Measurements from ENCODE around the gene METTL6.
"Not testable (repeated sequence)": the region's sequence is repeated elsewhere in the genome, so short reads cannot be mapped to it uniquely, and the experiment has no call there.

Gene METTL6

GRCh38 chr3:15405448-15406050 is 21.8 kb downstream of the METTL6 start:
- DNase-seq (ENCODE audit: low read depth) = peak; percentile 50
- TF ChIP-seq CTCF (IDR thresholded peaks at IDR 0.05; ENCODE audit: low read depth, low read length, missing control alignments) = peak; percentile 43
- H3K4me3 ChIP-seq (ENCODE audit: low read depth, low read length) = no peak overlapping the region

DNA sequence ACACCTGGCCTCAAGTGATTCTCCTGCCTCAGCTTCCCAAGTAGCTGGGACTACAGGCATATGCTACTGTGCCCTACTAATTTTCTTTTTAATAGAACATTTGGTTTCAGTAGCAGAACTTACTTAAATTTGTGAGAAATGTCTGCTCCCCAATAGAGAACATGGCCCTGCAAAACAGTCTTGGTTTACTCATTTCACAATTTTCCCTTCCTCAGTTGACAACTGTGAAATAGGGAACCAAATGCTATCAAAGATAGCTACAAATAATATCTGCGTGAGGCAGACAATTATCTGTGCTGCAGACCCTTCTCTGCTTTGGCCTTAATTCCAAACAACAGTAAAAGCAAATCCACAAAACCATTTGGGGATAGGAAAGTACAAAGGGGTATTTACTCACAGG is 22.6 kb downstream of the METTL6 start:
- DNase-seq (ENCODE audit: low read depth) = no peak

GRCh38 chr3:15403965-15404364 is 23.4 kb downstream of the METTL6 start:
- no peak for DNase-seq (ENCODE audit: low read depth)
- TF ChIP-seq CTCF (IDR thresholded peaks at IDR 0.05; ENCODE audit: low read depth, low read length, missing control alignments) = no peak
- H3K4me3 ChIP-seq (ENCODE audit: low read depth, low read length) = no peak overlapping the region

More for the DNA sequence above, 22.6 kb downstream of the METTL6 start:
- TF ChIP-seq CTCF (IDR thresholded peaks at IDR 0.05; ENCODE audit: low read depth, low read length, missing control alignments) = no peak
- no peak overlapping the region for H3K4me3 ChIP-seq (ENCODE audit: low read depth, low read length)

DNA sequence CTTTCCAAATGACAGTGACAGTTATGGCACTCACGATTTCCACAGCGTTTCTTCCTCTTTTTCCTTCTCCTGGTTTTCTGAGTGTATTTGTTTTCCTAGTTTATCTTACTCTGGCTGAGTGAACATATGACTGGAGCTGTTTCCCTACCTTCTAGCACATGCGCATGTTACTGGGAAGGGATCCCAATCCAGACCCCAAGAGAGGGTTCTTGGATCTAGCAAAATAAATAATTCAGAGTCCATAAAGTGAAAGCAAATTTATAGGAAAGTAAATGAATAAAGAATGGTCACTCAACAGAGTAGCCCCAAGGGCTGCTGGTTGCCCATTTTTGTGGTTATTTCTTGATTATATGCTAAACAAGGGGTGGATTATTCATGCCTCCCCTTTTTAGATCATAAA is 23.8 kb downstream of the METTL6 start:
- no peak for DNase-seq (ENCODE audit: low read depth)
- TF ChIP-seq CTCF (IDR thresholded peaks at IDR 0.05; ENCODE audit: low read depth, low read length, missing control alignments) = no peak
- no peak overlapping the region for H3K4me3 ChIP-seq (ENCODE audit: low read depth, low read length)

GRCh38 chr3:15401936-15402335 is 25.4 kb downstream of the METTL6 start:
- TF ChIP-seq CTCF (IDR thresholded peaks at IDR 0.05; ENCODE audit: low read depth, low read length, missing control alignments) = no peak
- peak overlapping the region; percentile 2; the same call in 1 of the 2 replicates for H3K4me3 ChIP-seq (ENCODE audit: low read depth, low read length)
- no peak for DNase-seq (ENCODE audit: low read depth)

DNA sequence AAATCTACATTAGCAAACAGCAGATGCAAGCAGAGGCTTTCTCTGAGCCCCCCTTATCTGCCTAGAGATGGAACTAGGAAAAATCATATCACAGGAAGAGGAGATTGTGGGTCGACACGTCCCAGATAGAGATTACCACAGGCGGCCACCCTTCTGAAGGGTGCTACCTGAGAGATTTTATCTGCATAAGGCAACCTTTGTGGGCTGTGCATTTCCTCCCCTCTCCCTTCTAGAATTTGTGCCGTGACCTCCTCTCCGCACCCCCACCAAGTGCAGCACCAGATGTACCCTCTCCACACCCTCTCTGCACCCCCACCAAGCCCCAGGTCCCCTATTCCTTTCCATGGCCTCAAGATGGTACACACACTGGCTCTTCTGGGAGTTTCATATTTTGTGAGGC is 27.4 kb downstream of the METTL6 start:
- no peak for DNase-seq (ENCODE audit: low read depth)
- no peak for TF ChIP-seq CTCF (IDR thresholded peaks at IDR 0.05; ENCODE audit: low read depth, low read length, missing control alignments)
- no peak overlapping the region for H3K4me3 ChIP-seq (ENCODE audit: low read depth, low read length)

GRCh38 chr3:15398731-15399133 is 28.6 kb downstream of the METTL6 start:
- DNase-seq (ENCODE audit: low read depth) = not testable (repeated sequence)
- TF ChIP-seq CTCF (IDR thresholded peaks at IDR 0.05; ENCODE audit: low read depth, low read length, missing control alignments) = peak; percentile 43

GRCh38 chr3:15393252-15393651 is 34.1 kb downstream of the METTL6 start:
- DNase-seq (ENCODE audit: low read depth); H3K4me3 ChIP-seq (ENCODE audit: low read depth, low read length): not testable (repeated sequence)

More at GRCh38 chr3:15398731-15399133, 28.6 kb downstream of the METTL6 start:
- H3K4me3 ChIP-seq (ENCODE audit: low read depth, low read length) = not testable (repeated sequence)

Data from GM12864 (cell line).